PC-9 (cell line): ENCODE results near the gene BUD23. TPM values are rescaled to one million over a fixed set of nuclear protein-coding genes. Genes with fewer than 3 reads are reported as not detected.

ENCODE experiments used
- BruUV-seq: library from RNA; stranded (reverse); fragments of 400-500 nt; replicated peaks from 2 replicates; lab custom pipeline; 2021; lab: Mats Ljungman, UMichigan
- CTCF ChIA-PET: fragments of 300-600 bp; sonication (Branson Sonifier 250); formaldehyde crosslinking; loops from one replicate; lab custom pipeline; 2022; ENCODE audit warnings: antibody characterized with exemption; lab: Charles Lee
- POLR2A ChIA-PET: fragments of 300-600 bp; sonication (Branson Sonifier 250); formaldehyde crosslinking; loops from one replicate; lab custom pipeline; 2022; ENCODE audit warnings: antibody characterized with exemption; ENCODE audit not compliant: unreplicated experiment; lab: Charles Lee
- DNase-seq, 2 experiments: peaks; one replicate each; pipeline versions ENCODE4 v3.0.0 to v3.0.0-alpha.2; 2015 to 2022; ENCODE audit warnings: mixed read lengths in 1 of 2
- H2AFZ ChIP-seq: fragments of 200-600 bp; sonication (generic); 2 replicates; pipeline ENCODE4 v1.8.1; 2017; ENCODE audit warnings: antibody characterized with exemption
- H3F3A ChIP-seq: fragments of 200-600 bp; sonication (generic); 2 replicates; pipeline ENCODE4 v1.8.1; 2017; ENCODE audit warnings: antibody characterized with exemption, mild to moderate bottlenecking, low read depth; ENCODE audit not compliant: insufficient read depth
- H3K27ac ChIP-seq: fragments of 200-600 bp; sonication (generic); 2 replicates; pipeline ENCODE4 v1.6.1; 2016; ENCODE audit warnings: mixed run types
- H3K27me3 ChIP-seq: fragments of 200-600 bp; sonication (generic); 2 replicates; pipeline ENCODE4 v1.6.1; 2016; ENCODE audit warnings: low read depth, mixed run types; ENCODE audit not compliant: insufficient read depth
- H3K36me3 ChIP-seq: fragments of 200-600 bp; sonication (generic); 2 replicates; pipeline ENCODE4 v1.6.1; 2016; ENCODE audit warnings: low read depth, mixed run types
- H3K4me1 ChIP-seq: fragments of 200-600 bp; sonication (generic); replicated peaks from 2 replicates; pipeline ENCODE4 v1.6.1; 2016; ENCODE audit warnings: mixed run types; ENCODE audit not compliant: insufficient read depth
- H3K4me2 ChIP-seq: fragments of 200-600 bp; sonication (generic); 2 replicates; pipeline ENCODE4 v1.6.1; 2017; ENCODE audit warnings: mixed run types
- H3K4me3 ChIP-seq: fragments of 200-600 bp; sonication (generic); 2 replicates; pipeline ENCODE4 v1.6.1; 2016; ENCODE audit warnings: mixed run types
- H3K79me2 ChIP-seq: fragments of 200-600 bp; sonication (generic); 2 replicates; pipeline ENCODE4 v1.6.1; 2017; ENCODE audit warnings: low read depth, mixed run types
- H3K9me2 ChIP-seq: fragments of 200-600 bp; sonication (generic); 2 replicates; pipeline ENCODE4 v1.8.1; 2017; ENCODE audit warnings: mild to moderate bottlenecking; ENCODE audit not compliant: insufficient read depth
- H3K9me3 ChIP-seq: fragments of 200-600 bp; sonication (generic); 2 replicates; pipeline ENCODE4 v1.8.1; 2016; ENCODE audit warnings: low read depth; ENCODE audit not compliant: insufficient read depth
- H4K20me1 ChIP-seq: fragments of 200-600 bp; sonication (generic); 2 replicates; pipeline ENCODE4 v1.8.1; 2017; ENCODE audit not compliant: insufficient read depth
- EZH2 ChIP-seq: fragments of 200-600 bp; sonication (generic); IDR thresholded peaks from 2 replicates; pipeline ENCODE4 v1.8.0; 2017; ENCODE audit warnings: antibody characterized with exemption, low read depth
- intact Hi-C: fragments of 100-400 bp; cut with micrococcal nuclease; formaldehyde crosslinking; loops from one replicate; pipeline ENCODE4 v1.10.0; 2022; ENCODE audit not compliant: unreplicated experiment
- total RNA-seq: library from RNA; stranded (reverse); gene quantifications from 2 replicates; pipeline ENCODE4 v1.2.3, GENCODE V29; 2021
- TF ChIP-seq, protein P1 (sequence below): fragments of 200-600 bp; sonication (generic); conservative IDR thresholded peaks from 2 replicates; pipeline ENCODE4 v1.6.1; 2017; ENCODE audit warnings: mixed run types, antibody characterized with exemption, mild to moderate bottlenecking, moderate library complexity

BUD23 gene
- total RNA-seq, 1 experiment from 2014 or later = 122 TPM

DNA sequence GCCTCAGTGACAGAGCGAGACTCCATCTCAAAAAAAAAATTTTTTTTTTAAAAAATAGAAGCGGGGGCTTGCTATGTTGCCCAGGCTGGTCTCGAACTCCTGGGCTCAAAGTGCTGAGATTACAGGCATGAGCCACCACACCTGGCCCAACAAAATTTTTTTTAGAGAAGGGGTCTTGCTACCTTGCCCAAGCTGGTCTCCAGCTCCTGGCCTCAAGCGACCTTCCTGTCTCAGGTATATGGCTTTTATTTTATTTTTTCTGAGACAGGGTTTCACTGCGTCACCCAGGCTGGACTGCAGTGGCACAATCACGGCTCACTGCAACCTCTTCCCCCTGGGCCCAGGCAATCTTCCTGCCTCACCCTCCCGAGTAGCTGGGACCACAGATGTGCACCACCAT is 56.8 kb downstream of the BUD23 start:
- no peak overlapping the region for H3K4me3 ChIP-seq
- no peaks in the 10 kb centered on the region for H3K9me2 ChIP-seq
- TF ChIP-seq EZH2 = no peak
- TF ChIP-seq, protein P1, sequence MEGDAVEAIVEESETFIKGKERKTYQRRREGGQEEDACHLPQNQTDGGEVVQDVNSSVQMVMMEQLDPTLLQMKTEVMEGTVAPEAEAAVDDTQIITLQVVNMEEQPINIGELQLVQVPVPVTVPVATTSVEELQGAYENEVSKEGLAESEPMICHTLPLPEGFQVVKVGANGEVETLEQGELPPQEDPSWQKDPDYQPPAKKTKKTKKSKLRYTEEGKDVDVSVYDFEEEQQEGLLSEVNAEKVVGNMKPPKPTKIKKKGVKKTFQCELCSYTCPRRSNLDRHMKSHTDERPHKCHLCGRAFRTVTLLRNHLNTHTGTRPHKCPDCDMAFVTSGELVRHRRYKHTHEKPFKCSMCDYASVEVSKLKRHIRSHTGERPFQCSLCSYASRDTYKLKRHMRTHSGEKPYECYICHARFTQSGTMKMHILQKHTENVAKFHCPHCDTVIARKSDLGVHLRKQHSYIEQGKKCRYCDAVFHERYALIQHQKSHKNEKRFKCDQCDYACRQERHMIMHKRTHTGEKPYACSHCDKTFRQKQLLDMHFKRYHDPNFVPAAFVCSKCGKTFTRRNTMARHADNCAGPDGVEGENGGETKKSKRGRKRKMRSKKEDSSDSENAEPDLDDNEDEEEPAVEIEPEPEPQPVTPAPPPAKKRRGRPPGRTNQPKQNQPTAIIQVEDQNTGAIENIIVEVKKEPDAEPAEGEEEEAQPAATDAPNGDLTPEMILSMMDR = no peak
- intact Hi-C loops = no loop called here
- H3K4me1 ChIP-seq = peaks cover 82% of the 10 kb centered on the region
- H3F3A ChIP-seq = peaks cover 59% of the 10 kb centered on the region
- CTCF ChIA-PET = interaction anchor here (0.8 kb wide), 1 partner anchor 71 kb away, joined by 4 read pairs; no protein-coding TSS in a partner anchor
- H3K9me3 ChIP-seq = no peaks in the 10 kb centered on the region
- H2AFZ ChIP-seq = no peak overlapping the region
- H3K79me2 ChIP-seq = peaks cover 53% of the 10 kb centered on the region
- peaks cover 15% of the 10 kb centered on the region; the same call in 1 of the 2 replicates for H3K36me3 ChIP-seq
- no TSS peak for BruUV-seq
- POLR2A ChIA-PET = interaction anchor here (0.6 to 3.9 kb wide), 8 partner anchors 41 to 93 kb away, joined by 3 to 68 read pairs (median 22); partner anchors contain the start of gene CLDN4
- H3K4me2 ChIP-seq = peak overlapping the region; percentile 99
- no peak for DNase-seq
- H4K20me1 ChIP-seq = peaks cover 6% of the 10 kb centered on the region; the same call in 1 of the 2 replicates
- H3K27me3 ChIP-seq = no peaks in the 10 kb centered on the region
- peak overlapping the region; percentile 100 for H3K27ac ChIP-seq

DNA sequence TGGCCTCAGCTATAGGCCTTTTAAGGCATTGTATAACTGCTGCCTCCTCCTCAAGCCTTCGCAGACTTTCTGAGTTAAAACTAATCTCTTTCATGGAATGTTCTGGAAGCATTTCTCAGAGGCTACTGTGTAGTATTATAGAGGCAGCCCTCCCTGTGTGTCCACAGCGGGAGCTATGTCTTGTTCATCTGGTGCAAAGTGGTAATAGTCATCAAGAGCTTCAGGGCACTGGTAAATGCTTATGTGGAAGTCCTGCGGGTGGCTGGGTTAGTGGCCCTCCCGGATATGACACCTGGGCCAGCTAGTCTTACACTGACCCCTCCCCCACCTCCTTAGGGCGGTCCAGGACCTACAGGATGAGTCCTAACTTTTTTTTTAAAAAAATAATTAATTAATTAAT is 57.4 kb downstream of the BUD23 start:
- Histone ChIP-seq H3K27ac (peak overlapping the region; percentile 100), H3K9me2 (no peaks in the 10 kb centered on the region), H3K9me3 (no peaks in the 10 kb centered on the region), H3K27me3 (no peaks in the 10 kb centered on the region), H3K4me2 (peak overlapping the region; percentile 99), H3K79me2 (peaks cover 50% of the 10 kb centered on the region), H3K4me3 (no peak overlapping the region), H3K36me3 (peaks cover 15% of the 10 kb centered on the region; the same call in 1 of the 2 replicates), H3K4me1 (peaks cover 82% of the 10 kb centered on the region), H4K20me1 (peaks cover 6% of the 10 kb centered on the region; the same call in 1 of the 2 replicates), H2AFZ (no peak overlapping the region), H3F3A (peaks cover 54% of the 10 kb centered on the region)
- BruUV-seq = no TSS peak
- intact Hi-C loops = loop anchor here (1.0 kb wide), 1 partner anchor 115 kb away; no protein-coding TSS in a partner anchor
- DNase-seq = peak; percentile 78 to 86
- TF ChIP-seq, protein P1 = no peak
- no peak for TF ChIP-seq EZH2
- ChIA-PET POLR2A (interaction anchor here (0.6 to 3.9 kb wide), 10 partner anchors 29 to 250 kb away, joined by 3 to 68 read pairs (median 8); partner anchors contain the start of genes CLDN3 and CLDN4), CTCF (interaction anchor here (0.5 to 0.9 kb wide), 3 partner anchors 59 to 114 kb away, joined by 3 to 4 read pairs (median 4); no protein-coding TSS in a partner anchor)

DNA sequence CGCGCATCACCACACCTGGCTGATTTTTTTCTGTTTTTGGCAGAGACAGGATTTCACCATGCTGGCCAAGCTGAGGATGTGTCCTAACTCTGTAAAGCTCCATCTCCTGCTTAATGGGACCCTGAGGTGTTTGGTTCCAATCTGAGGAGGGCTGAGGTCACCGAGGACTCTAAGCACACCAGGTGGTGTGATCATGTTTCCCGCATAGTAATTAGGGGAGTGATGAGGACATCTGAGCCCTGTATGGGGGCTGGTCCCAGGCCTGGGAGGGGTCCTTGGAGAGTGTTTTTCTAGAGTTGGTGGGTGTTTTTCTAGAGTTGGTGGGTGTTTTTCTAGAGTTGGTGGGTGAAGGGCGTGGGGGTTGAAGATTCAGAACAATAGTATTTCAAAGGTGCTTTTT is 58.2 kb downstream of the BUD23 start:
- POLR2A ChIA-PET = interaction anchor here (0.5 to 3.9 kb wide), 12 partner anchors 18 to 278 kb away, joined by 3 to 68 read pairs (median 9); partner anchors contain the start of genes CLDN3 and CLDN4

More for the DNA sequence above, 58.2 kb downstream of the BUD23 start:
- Histone ChIP-seq H3K36me3 (peaks cover 7% of the 10 kb centered on the region; the same call in 1 of the 2 replicates), H3K4me2 (peak overlapping the region; percentile 84), H3K9me3 (no peaks in the 10 kb centered on the region), H4K20me1 (peaks cover 6% of the 10 kb centered on the region; the same call in 1 of the 2 replicates), H3K79me2 (peaks cover 42% of the 10 kb centered on the region), H3K9me2 (no peaks in the 10 kb centered on the region), H3F3A (peaks cover 54% of the 10 kb centered on the region), H3K27ac (peak overlapping the region; percentile 100), H3K27me3 (no peaks in the 10 kb centered on the region), H2AFZ (no peak overlapping the region), H3K4me3 (peak overlapping the region; percentile 50; the same call in 1 of the 2 replicates), H3K4me1 (peaks cover 83% of the 10 kb centered on the region)
- intact Hi-C loops = loop anchor here (1.0 kb wide), 1 partner anchor 114 kb away; no protein-coding TSS in a partner anchor
- CTCF ChIA-PET = interaction anchor here (0.6 to 0.9 kb wide), 2 partner anchors 28 to 114 kb away, joined by 3 read pairs; partner anchors contain the start of gene CLDN3
- no TSS peak for BruUV-seq
- DNase-seq = peak; percentile 64 to 84
- TF ChIP-seq, protein P1 = no peak
- TF ChIP-seq EZH2 = no peak
